Measurements from ENCODE around the gene OR4D1.

DNA sequence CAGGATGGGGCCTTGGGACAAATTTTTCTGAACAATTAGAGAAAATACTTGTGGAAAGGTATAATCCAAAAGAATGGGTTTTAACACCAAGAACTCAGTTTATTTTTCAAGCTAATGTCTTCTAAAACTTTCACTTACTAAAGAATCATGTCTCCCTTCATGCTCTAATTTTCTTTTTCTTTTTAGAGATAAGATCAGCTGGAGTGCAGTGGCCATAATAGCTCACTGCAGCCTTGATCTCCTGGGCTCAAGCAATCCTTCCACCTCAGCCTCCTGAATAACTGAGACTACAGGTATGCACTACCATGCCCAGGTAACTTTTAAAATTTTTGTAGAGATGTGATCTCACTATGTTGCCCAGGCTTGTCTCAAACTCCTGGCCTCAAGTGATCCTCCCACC, 5.5 kb downstream of the OR4D1 start:
- no peak for TF ChIP-seq SRF (IDR thresholded peaks at IDR 0.05; ENCODE audit: low read depth, low read length)
- TF ChIP-seq, protein P1, sequence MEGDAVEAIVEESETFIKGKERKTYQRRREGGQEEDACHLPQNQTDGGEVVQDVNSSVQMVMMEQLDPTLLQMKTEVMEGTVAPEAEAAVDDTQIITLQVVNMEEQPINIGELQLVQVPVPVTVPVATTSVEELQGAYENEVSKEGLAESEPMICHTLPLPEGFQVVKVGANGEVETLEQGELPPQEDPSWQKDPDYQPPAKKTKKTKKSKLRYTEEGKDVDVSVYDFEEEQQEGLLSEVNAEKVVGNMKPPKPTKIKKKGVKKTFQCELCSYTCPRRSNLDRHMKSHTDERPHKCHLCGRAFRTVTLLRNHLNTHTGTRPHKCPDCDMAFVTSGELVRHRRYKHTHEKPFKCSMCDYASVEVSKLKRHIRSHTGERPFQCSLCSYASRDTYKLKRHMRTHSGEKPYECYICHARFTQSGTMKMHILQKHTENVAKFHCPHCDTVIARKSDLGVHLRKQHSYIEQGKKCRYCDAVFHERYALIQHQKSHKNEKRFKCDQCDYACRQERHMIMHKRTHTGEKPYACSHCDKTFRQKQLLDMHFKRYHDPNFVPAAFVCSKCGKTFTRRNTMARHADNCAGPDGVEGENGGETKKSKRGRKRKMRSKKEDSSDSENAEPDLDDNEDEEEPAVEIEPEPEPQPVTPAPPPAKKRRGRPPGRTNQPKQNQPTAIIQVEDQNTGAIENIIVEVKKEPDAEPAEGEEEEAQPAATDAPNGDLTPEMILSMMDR (IDR thresholded peaks at IDR 0.05; ENCODE audit: control extremely low read depth in 1 of 3, insufficient read depth in 1 of 3, low read depth in 1 of 3, low read length in 3 of 3), result no peak
- TF ChIP-seq KDM1A (IDR thresholded peaks at IDR 0.05; ENCODE audit: borderline replicate concordance, low read length), result no peak
- TF ChIP-seq, protein P2, sequence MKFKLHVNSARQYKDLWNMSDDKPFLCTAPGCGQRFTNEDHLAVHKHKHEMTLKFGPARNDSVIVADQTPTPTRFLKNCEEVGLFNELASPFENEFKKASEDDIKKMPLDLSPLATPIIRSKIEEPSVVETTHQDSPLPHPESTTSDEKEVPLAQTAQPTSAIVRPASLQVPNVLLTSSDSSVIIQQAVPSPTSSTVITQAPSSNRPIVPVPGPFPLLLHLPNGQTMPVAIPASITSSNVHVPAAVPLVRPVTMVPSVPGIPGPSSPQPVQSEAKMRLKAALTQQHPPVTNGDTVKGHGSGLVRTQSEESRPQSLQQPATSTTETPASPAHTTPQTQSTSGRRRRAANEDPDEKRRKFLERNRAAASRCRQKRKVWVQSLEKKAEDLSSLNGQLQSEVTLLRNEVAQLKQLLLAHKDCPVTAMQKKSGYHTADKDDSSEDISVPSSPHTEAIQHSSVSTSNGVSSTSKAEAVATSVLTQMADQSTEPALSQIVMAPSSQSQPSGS (IDR thresholded peaks at IDR 0.05; ENCODE audit: low read length), result no peak
- no peak for TF ChIP-seq TAF7 (optimal IDR thresholded peaks at IDR 0.05; ENCODE audit: borderline replicate concordance, low read depth, low read length)
- TF ChIP-seq YY1 (IDR thresholded peaks at IDR 0.05; ENCODE audit: low read depth, low read length), result no peak
- TF ChIP-seq PHF8 (conservative IDR thresholded peaks at IDR 0.05; ENCODE audit: low read depth, low read length), result no peak
- TF ChIP-seq, protein P3, sequence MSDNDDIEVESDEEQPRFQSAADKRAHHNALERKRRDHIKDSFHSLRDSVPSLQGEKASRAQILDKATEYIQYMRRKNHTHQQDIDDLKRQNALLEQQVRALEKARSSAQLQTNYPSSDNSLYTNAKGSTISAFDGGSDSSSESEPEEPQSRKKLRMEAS (IDR thresholded peaks at IDR 0.05), result no peak
- TF ChIP-seq, protein P4, sequence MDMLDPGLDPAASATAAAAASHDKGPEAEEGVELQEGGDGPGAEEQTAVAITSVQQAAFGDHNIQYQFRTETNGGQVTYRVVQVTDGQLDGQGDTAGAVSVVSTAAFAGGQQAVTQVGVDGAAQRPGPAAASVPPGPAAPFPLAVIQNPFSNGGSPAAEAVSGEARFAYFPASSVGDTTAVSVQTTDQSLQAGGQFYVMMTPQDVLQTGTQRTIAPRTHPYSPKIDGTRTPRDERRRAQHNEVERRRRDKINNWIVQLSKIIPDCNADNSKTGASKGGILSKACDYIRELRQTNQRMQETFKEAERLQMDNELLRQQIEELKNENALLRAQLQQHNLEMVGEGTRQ (IDR thresholded peaks at IDR 0.05; ENCODE audit: low read length), result no peak
- TF ChIP-seq POLR2A (IDR thresholded peaks at IDR 0.05; ENCODE audit: control extremely low read depth in 1 of 2, low read depth in 2 of 2, low read length in 2 of 2), result no peak
- TF ChIP-seq JUND (IDR thresholded peaks at IDR 0.05; ENCODE audit: low read length), result no peak
- TF ChIP-seq EP300 (IDR thresholded peaks at IDR 0.05; ENCODE audit: borderline replicate concordance in 1 of 2, low read depth in 2 of 2, low read length in 2 of 2), result no peak

Data from H1 (cell line).